Measurements from ENCODE around the gene GSTK1. TPM values are rescaled to one million over a fixed set of nuclear protein-coding genes. Genes with fewer than 3 reads are reported as not detected.
A peak's percentile ranks its signal among the peaks of the same experiment; 100 is the strongest.

GSTK1 gene
- total and polyA plus RNA-seq, 9 of the 15 experiments (the other 6 are each of a cell fraction or from before 2014, with no cell fraction given) = 155 to 441 (median 233) TPM

DNA sequence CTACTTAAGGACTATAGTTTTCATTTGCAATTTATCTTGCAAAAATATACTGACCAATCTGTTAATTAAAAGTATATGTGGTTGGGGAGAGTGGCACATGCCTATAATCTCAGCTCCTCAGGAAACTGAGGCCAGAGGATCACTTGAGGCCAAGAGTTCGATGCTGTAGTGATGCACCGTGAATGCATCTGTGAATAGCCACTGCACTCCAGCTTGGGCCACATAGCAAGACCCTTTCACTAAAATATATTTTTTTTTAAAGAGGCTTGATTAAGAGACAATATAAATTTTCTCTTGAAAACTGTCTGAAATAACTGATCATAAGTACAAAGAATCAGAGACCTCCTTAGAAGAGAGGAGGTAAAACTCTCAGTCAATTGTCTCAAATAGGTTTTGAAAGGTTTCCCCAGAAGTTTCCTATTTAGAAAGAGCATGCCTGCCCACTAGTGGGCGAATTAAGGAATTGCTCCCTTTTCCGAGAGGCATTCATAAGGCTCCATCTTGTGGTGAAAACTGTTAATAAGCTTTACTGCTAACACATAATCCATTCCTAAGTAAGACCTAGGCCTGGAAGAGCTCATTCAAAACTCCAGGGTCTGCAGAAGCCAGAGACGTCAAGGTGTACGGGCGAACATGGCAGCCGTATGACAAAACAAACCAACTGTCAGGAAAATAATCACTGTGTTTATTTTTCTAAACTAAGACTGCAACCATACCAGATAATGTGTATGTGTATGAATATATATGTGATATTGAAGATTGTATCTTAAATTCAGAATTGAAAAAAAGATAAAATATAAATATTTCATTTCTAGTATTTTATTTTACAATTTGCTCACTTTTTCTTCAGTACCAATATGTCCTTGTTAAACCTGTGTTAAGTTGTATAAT lies 48.2 kb upstream of the GSTK1 start (continued):
- TF ChIP-seq TEAD1 (CRISPR knock-in tag; IDR thresholded peaks at IDR 0.05) (peak in 1 of 2 experiments; percentile 18; a peak in 1 of 4 replicates), CXXC5 (CRISPR knock-in tag; IDR thresholded peaks at IDR 0.05) (0 out of 2 replicates have a peak, but pooled peaks have one; percentile 8), KLF1 (tag; IDR thresholded peaks at IDR 0.05) (no peak), SP1 (CRISPR knock-in tag; IDR thresholded peaks at IDR 0.05) (peak; percentile 34; the same call in 1 of the 2 replicates)
- TF ChIP-seq, protein P1, sequence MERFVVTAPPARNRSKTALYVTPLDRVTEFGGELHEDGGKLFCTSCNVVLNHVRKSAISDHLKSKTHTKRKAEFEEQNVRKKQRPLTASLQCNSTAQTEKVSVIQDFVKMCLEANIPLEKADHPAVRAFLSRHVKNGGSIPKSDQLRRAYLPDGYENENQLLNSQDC (CRISPR knock-in tag; IDR thresholded peaks at IDR 0.05) = 0 out of 2 replicates have a peak, but pooled peaks have one; percentile 54
- TF ChIP-seq, protein P2, sequence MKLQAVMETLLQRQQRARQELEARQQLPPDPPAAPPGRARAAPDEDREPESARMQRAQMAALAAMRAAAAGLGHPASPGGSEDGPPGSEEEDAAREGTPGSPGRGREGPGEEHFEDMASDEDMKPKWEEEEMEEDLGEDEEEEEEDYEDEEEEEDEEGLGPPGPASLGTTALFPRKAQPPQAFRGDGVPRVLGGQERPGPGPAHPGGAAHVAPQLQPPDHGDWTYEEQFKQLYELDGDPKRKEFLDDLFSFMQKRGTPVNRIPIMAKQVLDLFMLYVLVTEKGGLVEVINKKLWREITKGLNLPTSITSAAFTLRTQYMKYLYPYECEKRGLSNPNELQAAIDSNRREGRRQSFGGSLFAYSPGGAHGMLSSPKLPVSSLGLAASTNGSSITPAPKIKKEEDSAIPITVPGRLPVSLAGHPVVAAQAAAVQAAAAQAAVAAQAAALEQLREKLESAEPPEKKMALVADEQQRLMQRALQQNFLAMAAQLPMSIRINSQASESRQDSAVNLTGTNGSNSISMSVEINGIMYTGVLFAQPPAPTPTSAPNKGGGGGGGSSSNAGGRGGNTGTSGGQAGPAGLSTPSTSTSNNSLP (IDR thresholded peaks at IDR 0.05; ENCODE audit: borderline replicate concordance, low read depth, low read length) = peak; percentile 74; the same call in 1 of the 2 replicates

DNA sequence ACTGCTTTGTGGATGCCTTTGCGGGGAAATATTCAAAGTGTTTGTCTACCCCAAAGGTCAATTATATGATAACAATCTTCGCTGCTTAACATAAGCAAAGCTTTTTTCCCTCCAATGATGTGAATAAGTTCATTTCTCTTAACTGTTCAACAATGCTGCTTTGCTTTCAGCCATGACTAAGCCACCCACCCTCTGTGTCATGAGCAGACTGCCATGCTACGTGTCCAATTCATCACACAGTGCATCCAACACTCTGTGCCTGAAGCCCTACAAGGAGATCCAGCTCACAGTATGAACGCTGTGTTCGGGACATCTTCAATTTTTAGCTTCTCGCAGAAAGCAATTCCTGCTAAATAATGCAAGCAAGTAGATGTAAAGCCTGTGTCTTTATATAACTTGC lies 47.1 kb upstream of the GSTK1 start:
- POLR2A ChIA-PET = interaction anchor here (2.0 kb wide), 1 partner anchor 208 kb away, joined by 7 read pairs; no protein-coding TSS in a partner anchor
- Histone ChIP-seq H3K27me3 (ENCODE audit: control insufficient read depth in 2 of 2, insufficient read depth in 2 of 2, low read length in 2 of 2) (peaks cover 6 to 8% of the 10 kb centered on the region in 2 experiments; a peak in 4 of 5 replicates), H3K9me3 (replicated peaks; ENCODE audit: control insufficient read depth, insufficient read depth, low read depth, low read length) (no peaks in the 10 kb centered on the region), H3K4me1 (replicated peaks in 1 of 2; ENCODE audit: control insufficient read depth in 2 of 2, insufficient read depth in 2 of 2, low read length in 2 of 2) (no peaks in the 10 kb centered on the region), H3K27ac (ENCODE audit: extremely low read depth, low read depth, low read length) (no peak overlapping the region), H3K4me2 (ENCODE audit: insufficient read depth, low read length) (no peak overlapping the region), H3K79me2 (ENCODE audit: control insufficient read depth, insufficient read depth, low read length) (no peaks in the 10 kb centered on the region), H3K36me3 (ENCODE audit: control insufficient read depth, insufficient read depth, low read length) (no peaks in the 10 kb centered on the region), H3K9ac (ENCODE audit: insufficient read depth in 1 of 2, low read depth in 2 of 2, low read length in 2 of 2) (no peak overlapping the region), H3K9me1 (ENCODE audit: control insufficient read depth, insufficient read depth, low read length) (no peaks in the 10 kb centered on the region), H3K4me3 (no peak overlapping the region), H2AFZ (ENCODE audit: low read depth, low read length) (no peak overlapping the region), H4K20me1 (replicated peaks; ENCODE audit: control insufficient read depth, insufficient read depth, low read length) (no peaks in the 10 kb centered on the region)
- CTCF ChIA-PET (ENCODE audit: low intra/inter-chr PET ratio) = interaction anchor here (1.1 to 6.6 kb wide), 2 partner anchors 209 to 343 kb away, joined by 6 to 222 read pairs; no protein-coding TSS in a partner anchor
- BruUV-seq (replicated peaks) = no TSS peak
- 1% methylated on average over 6 of the region's 6 CpGs for WGBS (ENCODE audit: insufficient coverage, low coverage, missing lambda C conversion rate)
- in situ Hi-C loops (cut with MboI) (no loop called here), intact Hi-C loops (cut with micrococcal nuclease) (loop anchor here (5.0 to 10.0 kb wide), 3 partner anchors 331 to 614 kb away; partner anchors contain the start of gene TRPV6)
- ATAC-seq (no peak), FAIRE-seq (no peak), DNase-seq (ENCODE audit: extremely low read depth in 1 of 4, low spot score in 3 of 4) (no peak)
- TF ChIP-seq, protein P3, sequence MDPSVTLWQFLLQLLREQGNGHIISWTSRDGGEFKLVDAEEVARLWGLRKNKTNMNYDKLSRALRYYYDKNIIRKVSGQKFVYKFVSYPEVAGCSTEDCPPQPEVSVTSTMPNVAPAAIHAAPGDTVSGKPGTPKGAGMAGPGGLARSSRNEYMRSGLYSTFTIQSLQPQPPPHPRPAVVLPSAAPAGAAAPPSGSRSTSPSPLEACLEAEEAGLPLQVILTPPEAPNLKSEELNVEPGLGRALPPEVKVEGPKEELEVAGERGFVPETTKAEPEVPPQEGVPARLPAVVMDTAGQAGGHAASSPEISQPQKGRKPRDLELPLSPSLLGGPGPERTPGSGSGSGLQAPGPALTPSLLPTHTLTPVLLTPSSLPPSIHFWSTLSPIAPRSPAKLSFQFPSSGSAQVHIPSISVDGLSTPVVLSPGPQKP (CRISPR knock-in tag; IDR thresholded peaks at IDR 0.05) = no peak
- TF ChIP-seq, protein P4, sequence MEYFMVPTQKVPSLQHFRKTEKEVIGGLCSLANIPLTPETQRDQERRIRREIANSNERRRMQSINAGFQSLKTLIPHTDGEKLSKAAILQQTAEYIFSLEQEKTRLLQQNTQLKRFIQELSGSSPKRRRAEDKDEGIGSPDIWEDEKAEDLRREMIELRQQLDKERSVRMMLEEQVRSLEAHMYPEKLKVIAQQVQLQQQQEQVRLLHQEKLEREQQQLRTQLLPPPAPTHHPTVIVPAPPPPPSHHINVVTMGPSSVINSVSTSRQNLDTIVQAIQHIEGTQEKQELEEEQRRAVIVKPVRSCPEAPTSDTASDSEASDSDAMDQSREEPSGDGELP (CRISPR knock-in tag; IDR thresholded peaks at IDR 0.05; ENCODE audit: borderline replicate concordance) = no peak
- TF ChIP-seq, protein P5, sequence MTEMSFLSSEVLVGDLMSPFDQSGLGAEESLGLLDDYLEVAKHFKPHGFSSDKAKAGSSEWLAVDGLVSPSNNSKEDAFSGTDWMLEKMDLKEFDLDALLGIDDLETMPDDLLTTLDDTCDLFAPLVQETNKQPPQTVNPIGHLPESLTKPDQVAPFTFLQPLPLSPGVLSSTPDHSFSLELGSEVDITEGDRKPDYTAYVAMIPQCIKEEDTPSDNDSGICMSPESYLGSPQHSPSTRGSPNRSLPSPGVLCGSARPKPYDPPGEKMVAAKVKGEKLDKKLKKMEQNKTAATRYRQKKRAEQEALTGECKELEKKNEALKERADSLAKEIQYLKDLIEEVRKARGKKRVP (CRISPR knock-in tag; IDR thresholded peaks at IDR 0.05) = no peak
- TF ChIP-seq, protein P6, sequence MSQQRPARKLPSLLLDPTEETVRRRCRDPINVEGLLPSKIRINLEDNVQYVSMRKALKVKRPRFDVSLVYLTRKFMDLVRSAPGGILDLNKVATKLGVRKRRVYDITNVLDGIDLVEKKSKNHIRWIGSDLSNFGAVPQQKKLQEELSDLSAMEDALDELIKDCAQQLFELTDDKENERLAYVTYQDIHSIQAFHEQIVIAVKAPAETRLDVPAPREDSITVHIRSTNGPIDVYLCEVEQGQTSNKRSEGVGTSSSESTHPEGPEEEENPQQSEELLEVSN (IDR thresholded peaks at IDR 0.05; ENCODE audit: borderline replicate concordance in 1 of 2, extremely low read depth in 1 of 2, insufficient read depth in 1 of 2, insufficient read length in 1 of 2, low read depth in 1 of 2, low read length in 1 of 2, poor library complexity in 1 of 2, severe bottlenecking in 1 of 2) = no peak
- TF ChIP-seq NONO (IDR thresholded peaks at IDR 0.05; ENCODE audit: low read depth in 2 of 2, low read length in 1 of 2) = no peak

Measured in K562 (cell line).